Metanephros (tissue), 1 donor: Measurements from ENCODE around the gene TMEM266. TPM values are rescaled to one million over a fixed set of nuclear protein-coding genes. Genes with fewer than 3 reads are reported as not detected.

Experiments
- total RNA-seq: library from RNA; depleted of rRNA; stranded (reverse); fragments of >200 nt; gene quantifications from one replicate; pipeline ENCODE4 v1.2.3, GENCODE V29; 2014

TMEM266 gene, protein sequence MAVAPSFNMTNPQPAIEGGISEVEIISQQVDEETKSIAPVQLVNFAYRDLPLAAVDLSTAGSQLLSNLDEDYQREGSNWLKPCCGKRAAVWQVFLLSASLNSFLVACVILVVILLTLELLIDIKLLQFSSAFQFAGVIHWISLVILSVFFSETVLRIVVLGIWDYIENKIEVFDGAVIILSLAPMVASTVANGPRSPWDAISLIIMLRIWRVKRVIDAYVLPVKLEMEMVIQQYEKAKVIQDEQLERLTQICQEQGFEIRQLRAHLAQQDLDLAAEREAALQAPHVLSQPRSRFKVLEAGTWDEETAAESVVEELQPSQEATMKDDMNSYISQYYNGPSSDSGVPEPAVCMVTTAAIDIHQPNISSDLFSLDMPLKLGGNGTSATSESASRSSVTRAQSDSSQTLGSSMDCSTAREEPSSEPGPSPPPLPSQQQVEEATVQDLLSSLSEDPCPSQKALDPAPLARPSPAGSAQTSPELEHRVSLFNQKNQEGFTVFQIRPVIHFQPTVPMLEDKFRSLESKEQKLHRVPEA
- 6.3 TPM for total RNA-seq

DNA sequence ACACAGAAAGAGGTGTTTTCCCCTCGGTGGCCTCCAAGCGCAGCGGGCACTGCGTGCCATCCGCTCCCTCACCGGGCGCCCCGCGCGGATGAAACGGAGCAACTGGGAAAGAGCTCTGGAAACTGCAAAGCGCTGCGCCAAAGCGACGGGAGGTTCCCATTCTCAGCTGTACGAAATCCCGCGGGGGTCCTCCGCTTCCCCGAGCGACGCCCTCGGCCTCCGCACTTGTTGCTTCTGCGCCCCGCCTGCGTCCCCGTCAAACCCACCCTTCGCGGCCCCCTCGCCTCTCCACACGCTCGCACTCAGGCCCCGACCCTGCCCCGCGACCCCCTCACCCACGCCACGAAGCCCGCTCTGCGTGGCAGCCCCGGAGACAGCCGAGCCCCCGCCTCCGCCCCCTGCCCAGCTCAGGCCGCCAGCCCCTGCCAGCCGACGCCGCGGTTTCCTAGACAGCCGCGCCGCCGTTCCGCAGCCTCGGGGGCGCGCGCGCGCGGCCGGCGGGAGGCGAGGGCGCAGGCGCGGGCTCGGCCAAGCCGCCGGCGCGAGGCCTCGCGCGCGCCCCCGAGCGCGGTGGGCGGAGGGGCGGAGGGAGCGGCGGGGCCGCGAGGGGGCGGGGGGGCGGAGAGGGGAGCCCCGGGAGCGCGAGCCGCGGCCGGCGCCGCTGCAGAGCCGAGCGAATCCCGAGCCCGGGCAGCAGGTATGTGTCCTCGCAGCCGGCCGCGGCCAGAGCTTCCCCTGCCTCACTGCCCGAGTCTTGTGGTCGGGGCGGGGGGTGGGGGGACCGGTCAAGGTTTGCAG is at the start of gene TMEM266:
Gene TMEM266 (plus strand): TSS at position 666 of the 798 bp plus-strand sequence. CDS start 74,279 bp downstream, outside the sequence.

DNA sequence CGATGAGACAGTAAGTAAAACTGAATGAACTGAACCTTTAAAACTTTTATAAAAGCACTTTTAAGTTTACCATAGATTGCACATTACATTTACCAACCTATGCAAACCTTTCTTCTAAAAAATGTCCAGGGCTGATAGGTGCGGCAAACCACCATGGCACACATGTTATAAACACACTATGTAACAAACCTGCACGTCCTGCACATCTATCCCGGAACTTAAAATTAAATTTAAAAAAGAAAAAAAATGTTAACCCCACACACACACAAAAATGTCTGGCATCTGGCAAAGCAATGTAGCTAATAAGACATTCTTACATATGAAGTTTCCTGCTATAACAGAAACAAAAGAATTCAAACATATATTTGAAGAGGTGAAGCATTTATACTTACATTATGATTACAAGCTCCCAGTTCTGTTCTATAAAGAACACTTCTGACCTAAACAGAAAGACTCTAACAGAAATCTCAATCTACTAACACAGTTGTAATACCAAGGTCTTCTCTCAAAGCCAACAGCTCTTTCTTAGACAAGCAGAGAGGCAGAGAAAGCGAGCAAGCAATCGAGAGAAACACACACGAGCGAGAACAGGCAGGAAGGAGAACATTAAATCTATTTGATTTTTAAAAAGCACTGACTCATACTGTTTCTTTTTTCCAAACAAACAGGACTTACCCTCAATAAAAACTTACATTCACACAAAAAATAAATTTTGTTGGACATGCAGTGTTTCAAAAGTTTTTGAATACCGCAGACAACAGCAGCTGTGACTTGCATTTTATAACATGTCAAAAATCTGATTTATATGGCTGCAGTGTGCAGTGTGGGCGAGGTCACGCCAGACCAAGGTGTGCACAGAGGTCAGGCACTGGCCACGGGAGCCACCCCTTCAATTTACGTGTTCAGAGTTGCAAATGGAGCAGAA is 47.9 kb upstream of the TMEM266 start, which contains the start of gene NRG4:
Gene NRG4 (minus strand): TSS at position 798 of the 925 bp plus-strand sequence. CDS start 1,194 bp downstream, outside the sequence.

Other genes starting within 250 kb of the TMEM266 start
- 30.6 TPM for gene UBE2Q2, start 216.5 kb upstream of the TMEM266 start, total RNA-seq
- gene FBXO22, start 156.1 kb upstream of the TMEM266 start, total RNA-seq, result 44.1 TPM
- 2.5 TPM for gene NRG4, start 47.6 kb upstream of the TMEM266 start, total RNA-seq